HG03103 (cell line): ENCODE data around the gene PRLR.
"Not testable (repeated sequence)": the region's sequence is repeated elsewhere in the genome, so short reads cannot be mapped to it uniquely, and the experiment has no call there.

Source experiments
- ATAC-seq: cut with Tn5 transposase; IDR thresholded peaks from one replicate; pipeline ENCODE4 v1.9.1; 2021; ENCODE audit warnings: low read depth; ENCODE audit not compliant: unreplicated experiment

PRLR gene

GRCh38 chr5:35133186-35133585 is 97.1 kb downstream of the PRLR start:
- no peak for ATAC-seq

- no peak for ATAC-seq
Measured at GRCh38 chr5:35131723-35132122, 98.6 kb downstream of the PRLR start.

- ATAC-seq: no peak
Measured at GRCh38 chr5:35129921-35130485, 100.3 kb downstream of the PRLR start.

DNA sequence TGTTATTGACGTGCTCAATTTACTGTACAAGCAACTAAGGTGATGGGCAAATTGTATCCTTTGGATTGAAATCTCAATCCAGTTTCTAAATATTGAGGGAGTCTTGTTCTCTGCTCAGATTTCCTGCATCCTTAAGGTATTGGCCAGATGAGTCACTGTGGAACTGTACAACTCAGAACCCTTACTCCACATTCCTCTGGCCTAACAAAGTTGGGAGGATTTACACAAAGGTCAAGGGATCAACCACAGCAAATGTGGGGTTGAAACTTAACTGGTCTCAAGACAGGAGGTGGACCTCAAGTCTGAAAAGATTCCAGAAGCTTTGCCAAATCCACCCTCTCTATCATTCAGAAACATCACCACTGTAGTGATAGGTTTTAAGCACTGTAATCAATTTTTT is 101.0 kb downstream of the PRLR start:
- no peak for ATAC-seq

DNA sequence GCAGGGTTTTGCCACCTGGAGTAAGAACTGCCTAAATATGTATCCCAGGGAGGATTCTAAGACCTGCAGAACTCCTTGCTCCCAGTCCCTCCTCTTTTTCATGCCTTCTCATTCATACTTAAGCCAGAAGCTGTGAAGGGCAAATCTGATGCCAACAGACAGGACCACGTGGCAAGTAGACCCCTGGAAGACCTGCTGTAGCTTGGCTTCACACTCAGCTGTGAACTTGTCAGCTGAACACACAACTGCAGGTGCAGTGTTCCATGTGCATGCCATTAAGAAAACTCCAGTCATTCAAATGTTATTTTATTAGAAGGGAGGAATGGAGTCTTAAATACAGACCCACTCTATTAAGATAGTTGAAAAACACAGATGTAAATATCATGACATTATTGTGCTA is 103.3 kb downstream of the PRLR start:
- no peak for ATAC-seq

- no peak for ATAC-seq
Measured at GRCh38 chr5:35125746-35126145, 104.5 kb downstream of the PRLR start.

GRCh38 chr5:35124932-35125331 is 105.4 kb downstream of the PRLR start:
- no peak for ATAC-seq

DNA sequence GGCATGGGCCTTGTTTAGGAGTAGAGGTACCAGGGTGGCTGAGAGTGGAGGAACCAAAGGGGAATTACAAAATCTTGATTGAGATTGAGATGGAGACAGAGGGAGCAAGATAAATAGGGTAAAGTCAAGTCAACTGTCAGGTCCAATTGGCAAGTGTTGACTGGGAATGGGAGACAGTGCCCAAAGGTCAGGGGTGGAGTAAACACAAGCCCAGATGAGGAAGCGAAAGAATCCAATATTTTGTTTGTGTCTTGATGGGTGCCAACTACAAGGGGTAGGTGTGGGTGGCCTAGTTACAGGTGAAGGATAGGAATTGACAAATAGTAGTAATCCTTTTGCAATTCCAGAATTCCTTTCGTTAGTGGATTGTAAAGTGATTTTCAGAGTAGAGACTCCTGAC is 107.5 kb downstream of the PRLR start:
- no peak for ATAC-seq

DNA sequence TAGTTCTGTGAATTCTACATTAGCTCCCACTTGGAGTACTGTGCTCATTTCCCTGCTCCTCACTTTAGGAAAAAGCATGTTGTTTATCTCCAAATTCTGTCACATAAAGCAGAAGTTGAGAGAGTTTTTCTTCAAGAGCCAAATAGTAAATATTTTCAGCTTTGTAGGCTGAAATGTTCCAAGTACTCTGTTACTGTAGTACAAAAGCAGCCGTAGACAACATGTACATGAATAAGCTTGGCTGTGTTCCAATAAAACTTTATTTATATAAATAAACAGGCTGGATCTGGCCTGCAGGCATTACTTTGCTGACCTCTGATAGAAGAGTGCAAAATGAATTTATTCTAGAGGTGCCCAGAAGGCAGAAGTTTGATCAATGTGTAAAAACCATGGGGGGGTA is 109.6 kb downstream of the PRLR start:
- ATAC-seq: no peak

- no peak for ATAC-seq
Measured at GRCh38 chr5:35117967-35118366, 112.3 kb downstream of the PRLR start.

DNA sequence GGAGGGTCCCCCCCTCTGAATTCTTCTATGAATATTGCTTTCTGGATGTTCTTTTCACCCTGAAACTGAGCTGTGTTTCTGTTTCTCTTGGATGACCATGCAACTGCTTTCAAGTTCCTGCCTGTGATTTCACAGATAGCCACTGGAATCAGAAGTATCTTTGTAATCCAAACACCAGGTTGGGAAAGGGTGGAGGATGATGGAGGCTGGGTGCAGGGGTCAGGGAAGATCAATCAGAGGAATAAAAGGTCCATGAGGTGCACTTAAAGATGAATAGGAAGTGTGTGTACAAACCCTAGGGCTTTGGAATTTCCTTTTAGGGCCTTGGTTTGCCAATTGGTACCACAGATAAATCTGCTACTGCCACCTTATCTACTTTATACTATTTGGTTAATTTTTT is 114.4 kb downstream of the PRLR start:
- ATAC-seq: no peak

- ATAC-seq: no peak
Measured at GRCh38 chr5:35114698-35115097, 115.6 kb downstream of the PRLR start.

- ATAC-seq: no peak
Measured at GRCh38 chr5:35112300-35112699, 118.0 kb downstream of the PRLR start.

- ATAC-seq: not testable (repeated sequence)
Measured at GRCh38 chr5:35104550-35104949, 125.7 kb downstream of the PRLR start.

GRCh38 chr5:35103637-35104299 is 126.5 kb downstream of the PRLR start:
- no peak for ATAC-seq

DNA sequence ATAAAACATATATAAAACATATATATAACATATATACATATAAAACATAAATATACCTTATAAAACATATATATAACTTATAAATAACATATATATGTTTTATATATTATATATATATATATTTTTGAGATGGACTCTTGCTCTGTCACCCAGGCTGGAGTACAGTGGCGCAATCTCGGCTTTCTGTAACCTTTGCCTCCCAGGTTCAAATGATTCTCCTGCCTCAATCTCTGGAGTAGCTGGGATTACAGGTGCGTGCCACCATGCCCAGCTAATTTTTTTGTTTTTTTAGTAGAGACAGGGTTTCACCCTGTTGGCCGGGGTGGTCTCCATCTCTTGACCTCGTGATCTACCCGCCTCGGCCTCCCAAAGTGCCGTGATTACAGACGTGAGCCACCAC is 128.6 kb downstream of the PRLR start:
- ATAC-seq: not testable (repeated sequence)

- ATAC-seq: no peak
Measured at GRCh38 chr5:35101016-35101415, 129.3 kb downstream of the PRLR start.

- no peak for ATAC-seq
Measured at GRCh38 chr5:35098214-35098613, 132.1 kb downstream of the PRLR start.

DNA sequence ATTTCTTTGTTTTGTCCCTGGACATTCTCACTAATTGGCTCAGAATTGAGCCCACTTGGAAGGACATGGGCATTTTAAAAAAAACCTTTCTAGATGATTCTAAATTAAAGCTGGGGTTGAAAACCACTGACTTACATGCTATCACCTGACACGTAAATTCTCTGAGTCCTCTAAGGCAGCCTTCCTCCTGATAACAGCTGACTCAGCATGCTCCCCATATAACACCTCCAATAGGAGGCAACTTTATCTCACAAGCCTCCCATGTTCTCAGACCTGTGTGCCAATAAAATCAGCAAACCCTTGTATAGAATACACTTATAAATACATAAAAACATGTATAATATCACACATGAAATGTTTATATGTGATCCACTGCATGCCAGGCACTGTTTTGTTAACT is 133.4 kb downstream of the PRLR start:
- no peak for ATAC-seq

- ATAC-seq: no peak
Measured at GRCh38 chr5:35096216-35096615, 134.1 kb downstream of the PRLR start.

DNA sequence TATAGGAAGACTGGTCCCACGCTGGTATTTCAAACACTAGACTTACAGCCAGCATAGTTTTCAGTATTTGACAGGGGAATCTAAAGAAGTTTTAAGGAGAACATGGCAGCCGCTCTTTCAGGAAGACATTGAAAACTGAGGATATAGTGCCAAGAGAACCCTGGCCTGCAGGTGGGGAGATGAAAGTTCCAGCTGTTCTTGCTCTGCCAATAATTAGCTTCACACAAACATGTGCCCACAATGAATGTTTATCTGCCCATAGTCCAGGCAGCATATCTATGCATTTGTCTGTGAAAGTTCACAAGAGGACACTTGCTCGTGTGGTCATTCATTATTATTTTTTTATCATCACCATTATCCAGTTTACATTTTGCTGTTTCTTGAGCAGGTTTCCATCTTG is 134.9 kb downstream of the PRLR start:
- no peak for ATAC-seq

DNA sequence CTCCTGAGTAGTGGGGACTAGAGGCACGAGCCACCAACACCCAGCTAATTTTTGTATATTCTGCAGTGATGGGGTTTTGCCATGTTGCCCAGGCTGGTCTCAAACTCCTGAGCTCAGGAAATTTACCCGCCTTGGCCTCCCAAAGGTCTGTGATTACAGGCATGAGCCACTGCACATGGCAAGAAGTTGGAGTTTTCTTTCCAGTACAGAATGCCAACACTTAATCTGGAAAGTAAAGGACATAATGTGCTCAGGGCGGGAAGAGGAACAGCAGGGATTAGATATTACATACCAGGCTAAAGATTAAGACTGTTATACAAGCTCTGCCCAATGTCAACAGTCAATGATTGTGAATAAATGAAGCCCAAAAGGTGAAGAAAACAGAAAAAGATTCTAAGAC is 135.3 kb downstream of the PRLR start:
- ATAC-seq: no peak

DNA sequence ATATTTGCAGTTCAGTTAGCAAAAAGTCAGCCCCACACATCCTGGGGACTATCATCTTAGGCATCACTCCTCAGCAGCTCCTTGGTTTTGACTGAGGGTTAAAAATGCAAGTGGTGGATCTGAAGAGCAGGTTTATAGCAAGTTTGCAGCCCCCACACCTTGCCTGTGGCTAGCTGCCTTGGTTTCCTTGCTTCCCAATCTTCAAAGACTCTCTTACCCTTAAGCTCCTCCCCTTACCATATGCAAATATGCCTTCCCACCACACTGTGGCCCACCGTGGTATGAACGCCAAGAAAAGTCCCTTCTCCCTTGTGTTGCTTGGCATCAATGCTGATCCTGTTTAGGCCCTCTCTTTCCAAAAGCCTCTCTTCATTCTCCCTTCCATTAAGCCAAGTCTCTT is 137.6 kb downstream of the PRLR start:
- ATAC-seq: no peak
